ENCODE data around the gene ASIC2.

GRCh38 chr17:33086041-33086440, 207.1 kb downstream of the ASIC2 start:
- TF ChIP-seq CTCF (IDR thresholded peaks at IDR 0.05; ENCODE audit: low read depth, low read length, poor library complexity, severe bottlenecking), result no peak
- TF ChIP-seq EZH2phosphoT487 (IDR thresholded peaks at IDR 0.05; ENCODE audit: borderline replicate concordance, low read length), result no peak
